ENCODE measurements around the gene SEC24D. TPM values are rescaled to one million over a fixed set of nuclear protein-coding genes. Genes with fewer than 3 reads are reported as not detected.
A peak's percentile ranks its signal among the peaks of the same experiment; 100 is the strongest.

Gene SEC24D
- total RNA-seq, 1 experiment from 2014 or later: 14.4 TPM

- intact Hi-C loops (cut with micrococcal nuclease): loop anchor here (1.0 to 5.0 kb wide), 3 partner anchors 118 to 197 kb away; no protein-coding TSS in a partner anchor
- Histone ChIP-seq H3K79me2 (ENCODE audit: low read length) (no peaks in the 10 kb centered on the region), H3K4me1 (ENCODE audit: insufficient read depth, low read length) (0 out of 2 replicates have a peak, but pooled peaks cover 8% of the 10 kb centered on the region), H3K27me3 (ENCODE audit: low read length) (no peaks in the 10 kb centered on the region), H3K4me2 (ENCODE audit: low read length) (no peak overlapping the region), H4K20me1 (ENCODE audit: low read length) (no peaks in the 10 kb centered on the region), H3K9me3 (ENCODE audit: low read length) (no peaks in the 10 kb centered on the region), H3K36me3 (ENCODE audit: low read depth, low read length) (0 out of 2 replicates have a peak, but pooled peaks cover 6% of the 10 kb centered on the region), H3F3A (ENCODE audit: low read length, unreplicated experiment) (no peaks in the 10 kb centered on the region), H3K9ac (ENCODE audit: low read length) (no peak overlapping the region), H3K4me3 (ENCODE audit: low read length) (no peak overlapping the region), H2AFZ (ENCODE audit: low read length) (no peak overlapping the region), H3K9me2 (replicated peaks; ENCODE audit: low read length) (no peaks in the 10 kb centered on the region), H3K27ac (ENCODE audit: low read length) (no peak overlapping the region)
- ATAC-seq: peak; percentile 71
- TF ChIP-seq EZH2 (IDR thresholded peaks at IDR 0.05; ENCODE audit: low read length, unreplicated experiment): no peak
- TF ChIP-seq, protein P1, sequence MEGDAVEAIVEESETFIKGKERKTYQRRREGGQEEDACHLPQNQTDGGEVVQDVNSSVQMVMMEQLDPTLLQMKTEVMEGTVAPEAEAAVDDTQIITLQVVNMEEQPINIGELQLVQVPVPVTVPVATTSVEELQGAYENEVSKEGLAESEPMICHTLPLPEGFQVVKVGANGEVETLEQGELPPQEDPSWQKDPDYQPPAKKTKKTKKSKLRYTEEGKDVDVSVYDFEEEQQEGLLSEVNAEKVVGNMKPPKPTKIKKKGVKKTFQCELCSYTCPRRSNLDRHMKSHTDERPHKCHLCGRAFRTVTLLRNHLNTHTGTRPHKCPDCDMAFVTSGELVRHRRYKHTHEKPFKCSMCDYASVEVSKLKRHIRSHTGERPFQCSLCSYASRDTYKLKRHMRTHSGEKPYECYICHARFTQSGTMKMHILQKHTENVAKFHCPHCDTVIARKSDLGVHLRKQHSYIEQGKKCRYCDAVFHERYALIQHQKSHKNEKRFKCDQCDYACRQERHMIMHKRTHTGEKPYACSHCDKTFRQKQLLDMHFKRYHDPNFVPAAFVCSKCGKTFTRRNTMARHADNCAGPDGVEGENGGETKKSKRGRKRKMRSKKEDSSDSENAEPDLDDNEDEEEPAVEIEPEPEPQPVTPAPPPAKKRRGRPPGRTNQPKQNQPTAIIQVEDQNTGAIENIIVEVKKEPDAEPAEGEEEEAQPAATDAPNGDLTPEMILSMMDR (conservative IDR thresholded peaks at IDR 0.05; ENCODE audit: low read depth, low read length): peak; percentile 69
- BruUV-seq (replicated peaks): no TSS peak
- POLR2A ChIA-PET (ENCODE audit: unreplicated experiment): no interaction called here
- CTCF ChIA-PET: interaction anchor here (0.6 to 1.0 kb wide), 2 partner anchors 10 to 118 kb away, joined by 3 read pairs; no protein-coding TSS in a partner anchor
- DNase-seq: peak; percentile 58
Measured at GRCh38 chr4:118772081-118772766, 63.7 kb downstream of the SEC24D start.

DNA sequence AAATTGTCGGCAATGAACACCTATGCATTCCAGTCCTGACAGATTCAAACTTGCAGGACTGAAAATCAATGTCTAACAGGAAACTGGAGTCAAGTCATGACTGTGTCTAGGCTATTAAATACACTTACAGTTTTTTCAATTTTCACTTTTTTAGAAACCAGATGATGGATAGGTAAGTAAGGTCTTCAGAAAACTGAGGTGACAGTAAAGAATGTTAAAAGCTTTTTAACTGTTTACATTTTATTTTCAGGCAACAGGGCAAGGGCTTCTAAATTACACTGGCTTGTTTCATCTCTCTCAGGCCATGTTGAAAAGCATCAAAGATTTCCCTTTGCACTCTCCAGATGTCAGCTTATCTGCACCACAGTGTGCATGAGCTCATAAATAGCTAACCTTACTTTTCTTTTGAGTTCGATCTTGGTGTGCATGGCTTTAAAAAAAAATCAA, 65.2 kb downstream of the SEC24D start:
- no TSS peak for BruUV-seq (replicated peaks)
- Histone ChIP-seq H3K4me2 (ENCODE audit: low read length) (no peak overlapping the region), H3K4me1 (ENCODE audit: insufficient read depth, low read length) (peaks cover 16% of the 10 kb centered on the region), H3K27ac (ENCODE audit: low read length) (no peak overlapping the region), H3K79me2 (ENCODE audit: low read length) (no peaks in the 10 kb centered on the region), H3F3A (ENCODE audit: low read length, unreplicated experiment) (peaks cover 1% of the 10 kb centered on the region), H3K27me3 (ENCODE audit: low read length) (no peaks in the 10 kb centered on the region), H4K20me1 (ENCODE audit: low read length) (no peaks in the 10 kb centered on the region), H2AFZ (ENCODE audit: low read length) (no peak overlapping the region), H3K4me3 (ENCODE audit: low read length) (no peak overlapping the region), H3K9ac (ENCODE audit: low read length) (no peak overlapping the region), H3K36me3 (ENCODE audit: low read depth, low read length) (0 out of 2 replicates have a peak, but pooled peaks cover 6% of the 10 kb centered on the region), H3K9me3 (ENCODE audit: low read length) (no peaks in the 10 kb centered on the region), H3K9me2 (replicated peaks; ENCODE audit: low read length) (no peaks in the 10 kb centered on the region)
- ATAC-seq: no peak
- TF ChIP-seq EZH2phosphoT487 (IDR thresholded peaks at IDR 0.05; ENCODE audit: borderline replicate concordance, low read length) (no peak), EZH2 (IDR thresholded peaks at IDR 0.05; ENCODE audit: low read length, unreplicated experiment) (no peak)
- TF ChIP-seq, protein P1 (conservative IDR thresholded peaks at IDR 0.05; ENCODE audit: low read depth, low read length): no peak
- ChIA-PET CTCF (no interaction called here), POLR2A (ENCODE audit: unreplicated experiment) (no interaction called here)
- intact Hi-C loops (cut with micrococcal nuclease): loop anchor here (5.0 kb wide), 1 partner anchor 182 kb away; no protein-coding TSS in a partner anchor
- DNase-seq: no peak

DNA sequence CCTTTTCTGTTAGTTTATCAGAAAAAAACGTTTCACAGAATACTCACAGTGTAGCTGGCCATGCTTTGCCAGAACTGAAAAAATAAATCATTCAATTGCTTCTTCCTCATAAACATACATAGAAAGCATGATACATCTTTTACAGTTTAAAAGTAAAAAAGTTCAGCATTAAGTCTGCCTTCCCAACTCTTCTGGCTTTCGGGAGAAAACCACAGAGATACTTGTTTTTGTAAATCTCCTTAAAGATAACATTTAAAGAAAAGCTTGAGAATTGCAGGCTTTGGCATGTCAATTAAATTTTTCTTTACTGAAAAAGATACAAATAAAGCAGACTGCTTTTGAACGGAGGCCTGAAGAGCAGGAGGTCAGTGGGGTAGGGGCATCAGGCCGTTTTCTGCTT, 66.8 kb downstream of the SEC24D start:
- Histone ChIP-seq H3K79me2 (ENCODE audit: low read length) (no peaks in the 10 kb centered on the region), H3K9ac (ENCODE audit: low read length) (no peak overlapping the region), H3K9me3 (ENCODE audit: low read length) (no peaks in the 10 kb centered on the region), H3K27ac (ENCODE audit: low read length) (no peak overlapping the region), H3K4me3 (ENCODE audit: low read length) (no peak overlapping the region), H3K4me1 (ENCODE audit: insufficient read depth, low read length) (peaks cover 16% of the 10 kb centered on the region), H3K9me2 (replicated peaks; ENCODE audit: low read length) (no peaks in the 10 kb centered on the region), H4K20me1 (ENCODE audit: low read length) (no peaks in the 10 kb centered on the region), H3F3A (ENCODE audit: low read length, unreplicated experiment) (peaks cover 5% of the 10 kb centered on the region), H3K27me3 (ENCODE audit: low read length) (no peaks in the 10 kb centered on the region), H3K4me2 (ENCODE audit: low read length) (no peak overlapping the region), H2AFZ (ENCODE audit: low read length) (no peak overlapping the region), H3K36me3 (ENCODE audit: low read depth, low read length) (peaks cover 12% of the 10 kb centered on the region)
- intact Hi-C loops (cut with micrococcal nuclease): no loop called here
- TF ChIP-seq, protein P1 (conservative IDR thresholded peaks at IDR 0.05; ENCODE audit: low read depth, low read length): no peak
- no peak for TF ChIP-seq EZH2 (IDR thresholded peaks at IDR 0.05; ENCODE audit: low read length, unreplicated experiment)
- no peak for TF ChIP-seq EZH2phosphoT487 (IDR thresholded peaks at IDR 0.05; ENCODE audit: borderline replicate concordance, low read length)
- no TSS peak for BruUV-seq (replicated peaks)
- ChIA-PET CTCF (no interaction called here), POLR2A (ENCODE audit: unreplicated experiment) (no interaction called here)
- no peak for DNase-seq
- ATAC-seq: no peak

All from PC-3 (cell line).